Measurements from ENCODE around the gene ATG5. TPM values are rescaled to one million over a fixed set of nuclear protein-coding genes. Genes with fewer than 3 reads are reported as not detected.

Gene ATG5
- polyA plus RNA-seq, 1 donor (not counting 4 experiments of a cell fraction or from before 2014, with no cell fraction given), result 60.0 TPM

DNA sequence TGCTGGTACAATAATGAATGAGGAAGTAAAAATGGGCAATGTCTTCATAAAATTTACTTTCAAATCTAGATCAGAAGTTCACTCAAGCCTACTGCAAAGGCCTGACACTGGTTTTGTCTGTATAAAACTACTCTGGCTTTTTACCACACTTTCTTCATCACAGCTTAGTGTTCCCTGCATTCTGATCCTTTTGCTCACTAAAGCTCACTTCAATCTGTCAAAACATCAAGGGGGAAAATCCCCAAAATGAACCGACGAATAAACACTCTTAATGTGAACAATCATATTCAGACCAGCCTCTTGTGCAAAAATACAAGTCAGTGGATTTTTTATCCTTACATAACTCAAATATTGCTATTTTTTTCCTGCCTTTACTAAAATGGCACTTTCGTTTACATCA, 140.9 kb downstream of the ATG5 start:
- DNase-seq (ENCODE audit: low read depth, low spot score), result no peak
- Histone ChIP-seq H2AFZ (ENCODE audit: control insufficient read depth, low read length) (no peak overlapping the region), H3K27ac (ENCODE audit: control insufficient read depth, insufficient read depth, low read length) (no peak overlapping the region), H3K4me2 (ENCODE audit: control insufficient read depth, extremely low read depth, insufficient read depth, low read depth, low read length) (no peak overlapping the region), H3K27me3 (ENCODE audit: control insufficient read depth, extremely low read depth, insufficient read depth, low read length) (no peaks in the 10 kb centered on the region), H3K9me1 (ENCODE audit: control insufficient read depth, extremely low read depth, insufficient read depth, low read length) (no peaks in the 10 kb centered on the region), H3K9me3 (ENCODE audit: control insufficient read depth, low read depth, low read length) (no peaks in the 10 kb centered on the region), H3K79me2 (ENCODE audit: control insufficient read depth, insufficient read depth, low read length) (no peaks in the 10 kb centered on the region), H3K36me3 (ENCODE audit: control insufficient read depth in 2 of 2, extremely low read depth in 1 of 2, insufficient read depth in 2 of 2, low read length in 2 of 2) (peaks cover 3 to 5% of the 10 kb centered on the region in 2 experiments), H3K4me3 (ENCODE audit: control insufficient read depth in 2 of 3, extremely low read depth in 1 of 3, insufficient read depth in 2 of 3, low read depth in 1 of 3, low read length in 3 of 3) (no peak overlapping the region), H3K9ac (ENCODE audit: control insufficient read depth, extremely low read depth, insufficient read depth, low read length) (no peak overlapping the region), H3K4me1 (ENCODE audit: control insufficient read depth, extremely low read depth, insufficient read depth, low read length) (peaks cover 16% of the 10 kb centered on the region), H4K20me1 (ENCODE audit: control insufficient read depth, extremely low read depth, insufficient read depth, low read length) (no peaks in the 10 kb centered on the region)
- dilution Hi-C loops (cut with MboI; ENCODE audit: extremely low pct_ligation_motif_present, low sequenced_read_pairs), result no loop called here
- TF ChIP-seq, protein P1, sequence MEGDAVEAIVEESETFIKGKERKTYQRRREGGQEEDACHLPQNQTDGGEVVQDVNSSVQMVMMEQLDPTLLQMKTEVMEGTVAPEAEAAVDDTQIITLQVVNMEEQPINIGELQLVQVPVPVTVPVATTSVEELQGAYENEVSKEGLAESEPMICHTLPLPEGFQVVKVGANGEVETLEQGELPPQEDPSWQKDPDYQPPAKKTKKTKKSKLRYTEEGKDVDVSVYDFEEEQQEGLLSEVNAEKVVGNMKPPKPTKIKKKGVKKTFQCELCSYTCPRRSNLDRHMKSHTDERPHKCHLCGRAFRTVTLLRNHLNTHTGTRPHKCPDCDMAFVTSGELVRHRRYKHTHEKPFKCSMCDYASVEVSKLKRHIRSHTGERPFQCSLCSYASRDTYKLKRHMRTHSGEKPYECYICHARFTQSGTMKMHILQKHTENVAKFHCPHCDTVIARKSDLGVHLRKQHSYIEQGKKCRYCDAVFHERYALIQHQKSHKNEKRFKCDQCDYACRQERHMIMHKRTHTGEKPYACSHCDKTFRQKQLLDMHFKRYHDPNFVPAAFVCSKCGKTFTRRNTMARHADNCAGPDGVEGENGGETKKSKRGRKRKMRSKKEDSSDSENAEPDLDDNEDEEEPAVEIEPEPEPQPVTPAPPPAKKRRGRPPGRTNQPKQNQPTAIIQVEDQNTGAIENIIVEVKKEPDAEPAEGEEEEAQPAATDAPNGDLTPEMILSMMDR (optimal IDR thresholded peaks at IDR 0.05 in 1 of 3, IDR thresholded peaks at IDR 0.05 in 1 of 3, conservative IDR thresholded peaks at IDR 0.05 in 1 of 3; ENCODE audit: extremely low read depth in 1 of 3, insufficient read depth in 2 of 3, low read length in 3 of 3), result no peak
- TF ChIP-seq EZH2 (IDR thresholded peaks at IDR 0.05; ENCODE audit: low read length), result no peak
- FAIRE-seq, result no peak

- dilution Hi-C loops (cut with MboI; ENCODE audit: extremely low pct_ligation_motif_present, low sequenced_read_pairs), result no loop called here
- FAIRE-seq, result no peak
- no peak for DNase-seq (ENCODE audit: low read depth, low spot score)
Observed at GRCh38 chr6:106183430-106183829, 142.1 kb downstream of the ATG5 start.

More at GRCh38 chr6:106183430-106183829, 142.1 kb downstream of the ATG5 start:
- H3K27ac ChIP-seq (ENCODE audit: control insufficient read depth, insufficient read depth, low read length), result no peak overlapping the region
- H3K9me3 ChIP-seq (ENCODE audit: control insufficient read depth, low read depth, low read length), result no peaks in the 10 kb centered on the region
- no peaks in the 10 kb centered on the region for H3K79me2 ChIP-seq (ENCODE audit: control insufficient read depth, insufficient read depth, low read length)
- no peak overlapping the region for H2AFZ ChIP-seq (ENCODE audit: control insufficient read depth, low read length)
- H3K27me3 ChIP-seq (ENCODE audit: control insufficient read depth, extremely low read depth, insufficient read depth, low read length), result no peaks in the 10 kb centered on the region
- no peaks in the 10 kb centered on the region for H3K9me1 ChIP-seq (ENCODE audit: control insufficient read depth, extremely low read depth, insufficient read depth, low read length)
- H3K4me1 ChIP-seq (ENCODE audit: control insufficient read depth, extremely low read depth, insufficient read depth, low read length), result peaks cover 16% of the 10 kb centered on the region
- H3K4me2 ChIP-seq (ENCODE audit: control insufficient read depth, extremely low read depth, insufficient read depth, low read depth, low read length), result no peak overlapping the region
- H3K4me3 ChIP-seq (ENCODE audit: control insufficient read depth in 2 of 3, extremely low read depth in 1 of 3, insufficient read depth in 2 of 3, low read depth in 1 of 3, low read length in 3 of 3), result no peak overlapping the region
- H3K36me3 ChIP-seq (ENCODE audit: control insufficient read depth in 2 of 2, extremely low read depth in 1 of 2, insufficient read depth in 2 of 2, low read length in 2 of 2), result peaks cover 3 to 5% of the 10 kb centered on the region in 2 experiments
- no peak overlapping the region for H3K9ac ChIP-seq (ENCODE audit: control insufficient read depth, extremely low read depth, insufficient read depth, low read length)
- TF ChIP-seq EZH2 (IDR thresholded peaks at IDR 0.05; ENCODE audit: low read length), result no peak
- TF ChIP-seq, protein P1 (optimal IDR thresholded peaks at IDR 0.05 in 1 of 3, IDR thresholded peaks at IDR 0.05 in 1 of 3, conservative IDR thresholded peaks at IDR 0.05 in 1 of 3; ENCODE audit: extremely low read depth in 1 of 3, insufficient read depth in 2 of 3, low read length in 3 of 3), result no peak
- H4K20me1 ChIP-seq (ENCODE audit: control insufficient read depth, extremely low read depth, insufficient read depth, low read length), result no peaks in the 10 kb centered on the region

All from keratinocyte (primary cell).